Peyer's patch (tissue), 4 donors: Measurements from ENCODE around the gene CELF4.

Experiments used
- POLR2A ChIP-seq, 2 donors: fragments of 450-650 bp; IDR thresholded peaks; one replicate each; pipeline ENCODE4 v1.5.1; 2017; ENCODE audit warnings: antibody characterized with exemption in 2 of 2, mild to moderate bottlenecking in 2 of 2, moderate library complexity in 2 of 2
- TF ChIP-seq, protein P1 (sequence below), 6 experiments: fragments of 450-650 bp in 4 of 6; fragments of 200-600 bp in 2 of 6; sonication (generic) in 1 of 6; IDR thresholded peaks; one replicate each; pipeline ENCODE4 v1.5.1; 2017 to 2019; ENCODE audit warnings: antibody characterized with exemption in 6 of 6, mild to moderate bottlenecking in 3 of 6, moderate library complexity in 1 of 6

- TF ChIP-seq, protein P1, sequence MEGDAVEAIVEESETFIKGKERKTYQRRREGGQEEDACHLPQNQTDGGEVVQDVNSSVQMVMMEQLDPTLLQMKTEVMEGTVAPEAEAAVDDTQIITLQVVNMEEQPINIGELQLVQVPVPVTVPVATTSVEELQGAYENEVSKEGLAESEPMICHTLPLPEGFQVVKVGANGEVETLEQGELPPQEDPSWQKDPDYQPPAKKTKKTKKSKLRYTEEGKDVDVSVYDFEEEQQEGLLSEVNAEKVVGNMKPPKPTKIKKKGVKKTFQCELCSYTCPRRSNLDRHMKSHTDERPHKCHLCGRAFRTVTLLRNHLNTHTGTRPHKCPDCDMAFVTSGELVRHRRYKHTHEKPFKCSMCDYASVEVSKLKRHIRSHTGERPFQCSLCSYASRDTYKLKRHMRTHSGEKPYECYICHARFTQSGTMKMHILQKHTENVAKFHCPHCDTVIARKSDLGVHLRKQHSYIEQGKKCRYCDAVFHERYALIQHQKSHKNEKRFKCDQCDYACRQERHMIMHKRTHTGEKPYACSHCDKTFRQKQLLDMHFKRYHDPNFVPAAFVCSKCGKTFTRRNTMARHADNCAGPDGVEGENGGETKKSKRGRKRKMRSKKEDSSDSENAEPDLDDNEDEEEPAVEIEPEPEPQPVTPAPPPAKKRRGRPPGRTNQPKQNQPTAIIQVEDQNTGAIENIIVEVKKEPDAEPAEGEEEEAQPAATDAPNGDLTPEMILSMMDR (IDR thresholded peaks at IDR 0.05): no peak
- no peak for TF ChIP-seq POLR2A (IDR thresholded peaks at IDR 0.05)
Observed at GRCh38 chr18:37570336-37570930, 4.8 kb upstream of the CELF4 start.
